Left renal cortex interstitium (tissue), 4 donors: ENCODE data around the gene CYP4F8. TPM values are rescaled to one million over a fixed set of nuclear protein-coding genes. Genes with fewer than 3 reads are reported as not detected.
"Not testable (repeated sequence)": the region's sequence is repeated elsewhere in the genome, so short reads cannot be mapped to it uniquely, and the experiment has no call there.

Source experiments
- DNase-seq, 4 donors: peaks; one replicate each; pipeline ENCODE4 v3.0.0-alpha.2; 2013; ENCODE audit warnings: low read depth in 4 of 4, low spot score in 2 of 4, missing footprints in 1 of 4
- polyA plus RNA-seq, 4 donors: library from polyadenylated mRNA; unstranded; fragments of 120-200 nt; gene quantifications; one replicate each; pipeline ENCODE4 v1.2.1, GENCODE V29; 2013; ENCODE audit not compliant: insufficient read length in 4 of 4

The CYP4F8 gene
- polyA plus RNA-seq, 4 donors, result 0.08 TPM; not detected in 3

DNA sequence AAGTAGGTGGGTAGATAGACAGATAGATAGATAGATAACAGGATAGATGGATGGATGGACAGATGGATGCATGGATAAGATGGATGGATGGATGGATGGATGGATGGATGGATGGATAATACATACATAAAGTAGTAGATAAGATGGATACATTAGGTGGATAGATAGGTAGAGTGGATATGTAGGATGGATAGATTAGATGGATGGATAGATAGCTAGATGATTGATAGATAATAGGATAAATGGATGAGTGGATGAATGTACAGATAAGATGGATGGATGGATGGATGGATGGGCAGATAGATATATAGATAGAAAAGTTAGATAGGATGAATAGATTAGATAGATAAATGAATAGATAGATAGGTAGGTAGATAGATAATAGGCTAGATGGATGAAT, 27.8 kb downstream of the CYP4F8 start:
- no peak for DNase-seq

DNA sequence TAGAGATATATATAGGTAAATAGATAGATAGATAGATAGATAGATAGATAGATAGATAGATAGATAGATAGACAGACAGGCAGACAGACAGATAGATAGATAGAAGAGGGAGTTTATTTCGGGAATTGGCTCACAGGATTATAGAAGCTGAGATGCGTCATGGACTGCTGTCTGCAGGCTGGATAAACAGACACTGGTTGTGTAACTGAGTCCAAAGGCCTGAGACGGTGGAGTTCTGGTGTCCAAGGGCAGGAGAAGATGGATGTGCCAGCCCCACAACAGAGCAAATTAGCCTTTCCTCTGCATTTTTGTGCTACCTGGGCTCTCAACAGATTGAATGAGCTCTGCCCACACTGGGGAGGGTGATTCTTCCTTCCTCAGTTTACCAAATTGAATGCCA, 28.4 kb downstream of the CYP4F8 start:
- no peak for DNase-seq

DNA sequence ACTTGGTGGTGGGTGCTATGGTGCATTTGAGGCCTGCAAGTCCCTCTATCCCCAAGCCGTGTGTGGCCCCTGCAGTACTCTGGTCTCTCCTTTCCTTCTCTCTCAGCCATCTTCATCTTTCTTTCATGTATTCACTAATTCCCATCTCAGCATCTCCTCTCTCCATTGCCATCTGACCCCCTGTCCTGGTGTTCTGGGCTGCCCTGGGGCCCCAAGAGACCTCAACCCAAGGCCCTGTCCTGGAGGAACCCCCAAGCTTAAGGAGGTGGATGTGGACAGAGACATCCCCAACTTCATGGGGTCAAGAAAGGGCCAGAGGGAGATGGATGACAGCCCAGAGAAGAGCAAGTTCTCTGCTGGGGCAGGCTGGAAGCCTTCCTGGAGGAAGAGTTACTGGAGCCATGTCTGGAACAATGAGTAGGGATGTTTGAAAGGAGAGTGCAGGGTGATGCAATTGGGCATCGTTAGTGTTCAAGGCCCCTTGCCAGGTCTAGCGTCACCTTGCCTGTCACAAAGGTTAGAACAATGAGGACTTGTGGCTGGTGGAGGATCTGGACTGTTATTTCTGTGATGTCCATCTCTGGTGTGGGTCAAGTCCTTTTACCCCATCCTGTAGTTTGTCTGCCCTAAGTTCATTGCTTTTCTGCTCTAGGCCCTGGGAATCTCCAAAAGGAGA, 29.2 kb downstream of the CYP4F8 start:
- DNase-seq, result no peak

DNA sequence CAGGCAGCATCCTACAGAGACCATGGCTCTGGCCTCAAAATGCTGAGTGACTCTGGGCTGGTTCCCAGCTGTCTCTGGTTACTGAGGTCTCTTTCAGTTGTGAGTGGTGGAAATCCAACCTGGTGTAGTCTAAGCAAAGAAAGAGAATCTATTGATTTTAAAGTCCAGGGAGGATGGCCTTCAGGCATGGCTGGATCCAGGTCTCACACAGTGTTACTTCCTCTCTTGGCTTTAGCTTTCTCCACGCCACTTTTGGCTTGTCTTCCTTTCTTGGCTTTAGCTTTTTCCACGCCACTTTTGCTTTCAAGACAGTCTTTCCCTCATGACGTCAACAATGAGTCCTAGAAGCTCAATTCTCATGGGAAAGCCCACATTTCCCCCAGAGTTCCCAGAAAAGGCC, 29.8 kb downstream of the CYP4F8 start:
- no peak for DNase-seq

GRCh38 chr19:15649526-15649925, 34.5 kb downstream of the CYP4F8 start:
- DNase-seq, result no peak

DNA sequence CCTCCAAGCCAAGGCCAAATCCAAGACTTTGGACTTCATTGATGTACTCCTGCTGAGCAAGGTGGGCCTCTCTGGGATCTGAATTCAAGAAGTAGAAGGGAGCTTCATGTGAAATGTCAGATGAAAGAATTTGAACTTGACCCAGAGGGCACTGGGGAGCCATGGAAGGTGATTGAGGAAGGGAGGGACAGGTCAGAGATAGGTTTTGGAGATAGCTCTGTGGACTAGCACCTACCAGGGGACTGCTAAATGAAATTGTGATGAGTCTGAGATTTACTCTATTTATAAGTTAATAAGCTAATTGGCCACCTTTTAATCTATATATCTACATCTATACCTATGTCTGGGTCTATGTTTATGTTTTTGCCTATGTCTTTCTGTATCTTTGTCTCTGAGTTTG, 35.1 kb downstream of the CYP4F8 start:
- DNase-seq, result not testable (repeated sequence)

- no peak for DNase-seq
These were observed 36.8 kb downstream of the CYP4F8 start for GRCh38 chr19:15651791-15652190.

DNA sequence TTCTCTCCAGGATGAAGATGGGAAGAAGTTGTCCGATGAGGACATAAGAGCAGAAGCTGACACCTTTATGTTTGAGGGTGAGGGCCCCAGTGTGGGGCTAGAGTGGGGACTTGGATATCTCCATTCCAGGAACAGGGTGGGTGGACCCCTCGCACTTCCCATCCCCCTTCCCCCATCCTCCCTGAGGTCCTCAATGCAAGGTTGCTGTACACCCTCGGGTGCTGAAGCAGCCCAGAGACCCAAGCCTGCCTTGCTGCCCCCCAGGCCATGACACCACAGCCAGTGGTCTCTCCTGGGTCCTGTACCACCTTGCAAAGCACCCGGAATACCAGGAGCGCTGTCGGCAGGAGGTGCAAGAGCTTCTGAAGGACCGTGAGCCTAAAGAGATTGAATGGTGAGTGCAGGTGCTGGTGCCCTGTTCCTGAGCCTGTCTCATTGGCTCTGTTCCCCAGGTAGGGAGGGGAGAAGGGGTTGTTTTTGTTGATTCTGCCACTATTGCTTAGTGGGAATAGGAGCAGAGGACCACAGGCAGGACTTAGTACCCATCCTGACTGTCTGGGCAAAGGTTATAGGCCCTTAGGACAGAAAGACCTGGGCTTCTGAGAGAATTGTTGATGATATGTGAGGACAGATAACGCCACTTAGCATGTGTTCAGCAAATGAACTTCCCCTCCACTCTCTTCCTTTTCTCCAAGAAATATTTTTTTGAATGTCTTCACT, 37.7 kb downstream of the CYP4F8 start:
- no peak for DNase-seq

- no peak for DNase-seq
These were observed 41.4 kb downstream of the CYP4F8 start for GRCh38 chr19:15656467-15656866.

DNA sequence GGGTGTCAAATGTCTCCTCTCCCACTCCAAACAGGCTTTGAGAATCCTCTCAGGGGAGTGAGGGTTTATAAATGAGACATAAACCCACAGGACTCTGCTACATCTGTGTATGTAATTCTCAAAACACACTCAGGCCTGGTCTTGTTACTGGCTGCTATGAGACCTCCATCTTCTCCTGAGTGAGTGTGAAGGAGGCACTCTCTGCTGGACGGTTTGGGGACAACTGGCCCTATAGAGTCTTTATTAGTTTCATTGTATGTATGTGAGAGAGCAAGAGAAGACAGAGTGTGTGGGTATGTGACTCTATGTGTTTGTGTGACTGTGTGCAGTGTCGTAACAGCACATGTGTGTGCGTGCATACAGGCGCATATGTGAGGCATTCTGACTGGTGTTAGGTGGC, 48.2 kb downstream of the CYP4F8 start:
- no peak for DNase-seq

GRCh38 chr19:15666186-15666585, 51.2 kb downstream of the CYP4F8 start:
- no peak for DNase-seq

GRCh38 chr19:15666883-15667282, 51.9 kb downstream of the CYP4F8 start:
- DNase-seq, result no peak

DNA sequence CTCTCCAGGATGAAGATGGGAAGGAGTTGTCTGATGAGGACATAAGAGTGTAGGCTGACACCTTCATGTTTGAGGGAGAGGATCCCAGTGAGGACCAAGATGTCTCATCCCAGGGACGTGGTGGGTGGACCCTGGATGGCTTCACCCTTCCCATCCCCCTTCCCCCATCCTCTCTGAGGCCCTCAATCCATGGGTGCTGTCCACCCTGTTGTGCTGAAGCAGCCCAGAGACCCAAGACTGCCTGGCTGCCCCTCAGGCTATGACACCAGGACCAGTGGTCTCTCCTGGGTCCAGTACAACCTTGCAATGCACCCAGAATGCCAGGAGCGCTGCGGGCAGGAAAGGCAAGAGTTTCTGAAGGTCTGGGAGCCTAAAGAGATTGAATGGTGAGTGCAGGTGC, 54.4 kb downstream of the CYP4F8 start:
- no peak for DNase-seq

GRCh38 chr19:15669891-15670290, 54.9 kb downstream of the CYP4F8 start:
- no peak for DNase-seq

- DNase-seq, result no peak
These were observed 56.3 kb downstream of the CYP4F8 start for GRCh38 chr19:15671237-15671821.

GRCh38 chr19:15671891-15672579, 57.0 kb downstream of the CYP4F8 start:
- no peak for DNase-seq

- DNase-seq, result no peak
These were observed 57.7 kb downstream of the CYP4F8 start, which contains the start of gene CYP4F12 for GRCh38 chr19:15672580-15673175. CYP4F12 (plus strand) TSS chr19:15673087; CDS start chr19:15673530, 443 bp downstream.

GRCh38 chr19:15673176-15673654, 58.2 kb downstream of the CYP4F8 start:
- DNase-seq, result no peak

GRCh38 chr19:15675560-15675959, 60.5 kb downstream of the CYP4F8 start:
- no peak for DNase-seq

- DNase-seq, result no peak
These were observed 64.1 kb downstream of the CYP4F8 start for GRCh38 chr19:15679089-15679488.

- DNase-seq, result not testable (repeated sequence)
These were observed 64.8 kb downstream of the CYP4F8 start for GRCh38 chr19:15679865-15680264.
